ENCODE measurements around the gene EVL.
A peak's percentile ranks its signal among the peaks of the same experiment; 100 is the strongest.
"Not testable (repeated sequence)": the region's sequence is repeated elsewhere in the genome, so short reads cannot be mapped to it uniquely, and the experiment has no call there.

The EVL gene, protein sequence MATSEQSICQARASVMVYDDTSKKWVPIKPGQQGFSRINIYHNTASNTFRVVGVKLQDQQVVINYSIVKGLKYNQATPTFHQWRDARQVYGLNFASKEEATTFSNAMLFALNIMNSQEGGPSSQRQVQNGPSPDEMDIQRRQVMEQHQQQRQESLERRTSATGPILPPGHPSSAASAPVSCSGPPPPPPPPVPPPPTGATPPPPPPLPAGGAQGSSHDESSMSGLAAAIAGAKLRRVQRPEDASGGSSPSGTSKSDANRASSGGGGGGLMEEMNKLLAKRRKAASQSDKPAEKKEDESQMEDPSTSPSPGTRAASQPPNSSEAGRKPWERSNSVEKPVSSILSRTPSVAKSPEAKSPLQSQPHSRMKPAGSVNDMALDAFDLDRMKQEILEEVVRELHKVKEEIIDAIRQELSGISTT

DNA sequence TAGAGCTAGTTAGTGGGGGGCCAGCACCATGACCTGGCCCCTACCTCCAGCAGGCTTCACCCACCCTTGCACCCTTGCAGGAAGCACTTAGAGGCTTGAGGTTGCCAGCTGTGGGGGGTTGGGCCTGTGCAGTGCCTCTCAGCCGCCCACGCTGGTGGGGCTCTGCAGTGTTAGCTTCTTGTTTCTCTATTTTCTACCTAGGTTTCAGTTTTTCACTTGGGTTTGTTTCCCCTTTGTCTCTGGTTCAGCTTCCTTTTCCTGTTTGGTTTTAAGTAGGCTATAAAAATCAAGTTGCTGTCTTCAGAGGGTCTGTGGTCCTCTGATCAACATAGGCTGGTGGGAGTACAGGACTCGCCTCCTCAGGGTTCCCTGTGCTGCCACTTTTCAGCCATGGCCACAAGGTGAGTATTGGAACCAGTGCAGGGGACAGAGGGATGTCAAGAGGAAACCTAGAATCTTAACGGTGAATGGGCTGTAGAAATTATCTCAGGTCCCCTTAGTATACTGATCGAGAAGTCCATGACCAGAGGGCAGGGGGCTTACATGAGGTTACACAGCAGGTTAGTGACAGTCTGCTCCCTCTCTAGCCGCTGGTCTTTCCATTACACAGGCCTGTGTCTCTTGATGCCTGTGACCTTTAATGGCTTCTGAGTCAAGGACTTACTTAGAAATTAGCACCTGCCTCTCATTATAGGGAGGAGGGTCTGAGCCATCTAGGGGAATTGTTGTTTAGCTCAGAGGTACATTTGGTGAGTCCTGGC is at the start of gene EVL:
TSS of gene EVL (plus strand) at position 312 of the 761 bp plus-strand sequence. CDS start at position 391, 79 bp downstream.
- peak; percentile 62 for DNase-seq (ENCODE audit: low read depth)

DNA sequence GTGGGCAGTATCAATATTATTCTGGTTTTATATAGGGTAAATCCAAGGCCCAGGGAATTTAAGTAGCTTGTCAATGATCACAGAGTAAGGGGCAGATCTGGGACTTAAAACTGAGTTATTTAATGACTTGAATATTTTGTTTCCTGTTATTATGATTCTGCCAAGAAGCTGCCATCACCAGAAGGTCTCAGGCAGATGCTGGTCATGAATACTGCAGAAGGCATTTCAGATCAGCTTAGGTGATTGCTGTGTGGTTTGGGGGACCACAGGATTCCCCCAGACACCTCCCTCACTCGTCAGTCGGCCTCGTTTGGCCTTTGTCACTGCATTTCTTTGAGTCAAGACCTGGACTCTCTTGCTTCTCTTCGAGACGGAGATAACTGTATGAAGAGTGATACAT is 47.7 kb upstream of the EVL start:
- DNase-seq (ENCODE audit: low read depth): no peak

- no peak for DNase-seq (ENCODE audit: low read depth)
These were observed 47.2 kb upstream of the EVL start for GRCh38 chr14:100018054-100018453.

DNA sequence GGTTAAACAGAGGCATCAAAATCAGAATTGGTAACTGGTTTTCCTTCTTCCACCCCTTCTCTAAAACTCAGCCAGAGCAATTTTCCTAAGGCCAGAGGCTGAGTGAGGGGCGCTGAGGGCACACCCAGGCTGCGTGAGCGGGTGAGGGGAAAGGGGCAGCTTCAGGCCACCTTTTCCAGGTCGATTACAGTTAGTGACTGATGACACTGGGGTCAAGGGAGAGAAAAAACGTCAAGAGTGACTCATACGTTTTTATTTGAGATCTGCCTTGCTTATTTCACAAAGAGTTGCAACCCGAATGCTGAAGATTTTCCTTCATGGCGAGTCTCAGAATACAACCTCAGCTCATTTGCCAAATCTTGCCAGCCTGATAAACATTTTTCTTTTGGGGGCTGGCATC is 46.7 kb upstream of the EVL start:
- no peak for DNase-seq (ENCODE audit: low read depth)

GRCh38 chr14:100019156-100019744 is 46.0 kb upstream of the EVL start:
- no peak for DNase-seq (ENCODE audit: low read depth)

- no peak for DNase-seq (ENCODE audit: low read depth)
These were observed 44.6 kb upstream of the EVL start for GRCh38 chr14:100020629-100021028.

DNA sequence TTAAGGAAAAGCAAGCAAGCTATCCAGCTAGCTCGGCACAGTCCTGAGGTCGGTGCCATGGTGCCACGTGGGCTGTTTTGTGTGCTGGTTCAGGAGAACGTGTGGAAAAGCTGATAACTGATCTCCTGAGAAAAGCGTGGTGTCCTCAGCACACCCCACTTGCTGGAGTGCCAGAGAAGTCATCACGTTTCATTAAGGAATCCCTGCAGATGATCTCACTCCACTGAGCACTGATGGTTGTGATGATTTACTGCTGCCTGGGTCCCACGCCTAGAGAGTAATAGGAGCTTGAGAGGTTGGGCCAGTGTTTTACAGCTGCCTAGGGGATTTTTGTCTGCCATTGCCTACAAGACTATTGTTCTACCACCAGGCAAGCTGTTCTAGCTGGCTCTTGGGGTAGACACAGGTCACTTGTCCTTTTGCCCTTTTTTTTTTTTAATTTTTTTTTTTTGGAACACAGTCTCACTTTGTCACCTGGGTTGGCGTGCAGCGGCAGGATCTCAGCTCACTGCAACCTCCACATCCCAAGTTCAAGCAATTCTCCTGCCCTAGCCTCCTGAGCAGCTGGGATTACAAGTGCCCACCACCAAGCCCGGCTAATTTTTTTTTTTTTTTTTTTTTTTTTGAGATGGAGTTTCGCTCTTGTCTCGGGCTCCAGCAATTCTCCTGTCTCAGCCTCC is 42.3 kb upstream of the EVL start:
- DNase-seq (ENCODE audit: low read depth): no peak

GRCh38 chr14:100025111-100025510 is 40.1 kb upstream of the EVL start:
- no peak for DNase-seq (ENCODE audit: low read depth)

- no peak for DNase-seq (ENCODE audit: low read depth)
These were observed 37.3 kb upstream of the EVL start for GRCh38 chr14:100027771-100028490.

- no peak for DNase-seq (ENCODE audit: low read depth)
These were observed 36.1 kb upstream of the EVL start for GRCh38 chr14:100028990-100029677.

DNA sequence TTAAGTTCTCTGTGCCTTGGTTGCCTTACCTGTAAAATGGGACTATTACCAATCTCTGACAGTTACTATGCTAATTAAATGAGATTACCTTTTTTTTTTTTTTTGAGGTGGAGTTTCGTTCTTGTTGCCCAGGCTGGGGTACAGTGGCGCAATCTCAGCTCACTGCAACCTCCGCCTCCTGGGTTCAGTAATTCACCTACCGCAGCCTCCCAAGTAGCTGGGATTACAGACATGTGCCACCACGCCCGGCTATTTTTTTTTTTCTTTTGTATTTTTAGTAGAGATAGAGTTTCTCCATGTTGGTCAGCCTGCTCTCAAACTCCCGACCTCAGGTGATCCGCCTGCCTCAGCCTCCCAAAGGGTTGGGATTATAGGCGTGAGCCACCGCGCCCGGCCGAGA is 35.2 kb upstream of the EVL start:
- not testable (repeated sequence) for DNase-seq (ENCODE audit: low read depth)

DNA sequence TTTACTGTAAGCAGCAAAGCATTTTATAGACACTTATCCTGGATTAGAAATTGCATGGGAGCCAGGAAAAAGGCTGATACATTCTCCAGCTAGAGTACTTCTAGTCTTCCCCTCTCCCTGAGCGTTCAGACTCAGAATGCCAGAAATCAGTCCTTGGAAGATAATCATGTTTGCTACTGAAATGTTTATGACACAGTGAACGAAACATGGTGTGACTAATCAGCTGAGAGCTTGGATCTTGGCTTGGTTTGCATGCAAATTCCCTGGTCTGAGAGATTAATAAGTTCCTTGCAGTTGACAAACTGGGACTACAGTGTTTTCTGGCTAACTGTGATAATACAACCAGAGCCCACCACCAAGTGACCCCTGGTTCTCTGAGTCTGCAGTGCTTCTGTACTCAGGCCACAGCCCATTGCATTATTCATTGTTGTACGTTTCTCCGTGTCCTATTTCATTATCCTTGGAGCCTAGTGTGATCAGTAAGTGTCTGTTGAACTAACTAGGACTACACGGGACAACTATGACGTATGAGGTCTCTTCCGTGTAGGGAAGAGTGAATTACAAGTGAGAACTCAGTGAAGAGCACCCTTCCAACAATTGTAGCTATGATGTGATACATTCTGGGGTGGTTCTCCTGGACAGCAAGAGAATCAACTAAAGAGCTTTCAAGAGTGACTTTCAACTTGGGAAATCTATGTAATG is 34.6 kb upstream of the EVL start:
- no peak for DNase-seq (ENCODE audit: low read depth)

GRCh38 chr14:100031506-100032281 is 33.5 kb upstream of the EVL start:
- no peak for DNase-seq (ENCODE audit: low read depth)

GRCh38 chr14:100032738-100033137 is 32.5 kb upstream of the EVL start:
- no peak for DNase-seq (ENCODE audit: low read depth)

GRCh38 chr14:100033347-100034075 is 31.7 kb upstream of the EVL start:
- DNase-seq (ENCODE audit: low read depth): no peak

DNA sequence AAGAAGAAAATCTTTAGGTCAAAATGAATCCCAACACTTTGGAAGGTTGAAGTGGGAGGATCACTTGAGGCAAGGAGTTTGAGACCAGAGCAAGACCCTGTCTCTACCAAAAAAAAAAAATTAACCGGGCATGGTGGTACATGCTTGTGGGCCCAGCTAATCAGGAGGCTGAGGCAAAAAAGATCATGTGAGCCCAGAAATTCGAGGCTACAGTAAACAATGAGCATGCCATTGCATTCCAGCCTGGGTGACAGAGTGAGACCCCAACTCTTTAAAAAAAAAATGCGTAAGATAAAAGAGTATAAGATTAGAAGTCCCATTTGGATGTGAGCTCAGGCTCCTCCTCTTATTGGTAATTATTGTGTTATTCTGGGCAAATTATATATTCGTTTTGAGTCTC is 30.8 kb upstream of the EVL start:
- no peak for DNase-seq (ENCODE audit: low read depth)

DNA sequence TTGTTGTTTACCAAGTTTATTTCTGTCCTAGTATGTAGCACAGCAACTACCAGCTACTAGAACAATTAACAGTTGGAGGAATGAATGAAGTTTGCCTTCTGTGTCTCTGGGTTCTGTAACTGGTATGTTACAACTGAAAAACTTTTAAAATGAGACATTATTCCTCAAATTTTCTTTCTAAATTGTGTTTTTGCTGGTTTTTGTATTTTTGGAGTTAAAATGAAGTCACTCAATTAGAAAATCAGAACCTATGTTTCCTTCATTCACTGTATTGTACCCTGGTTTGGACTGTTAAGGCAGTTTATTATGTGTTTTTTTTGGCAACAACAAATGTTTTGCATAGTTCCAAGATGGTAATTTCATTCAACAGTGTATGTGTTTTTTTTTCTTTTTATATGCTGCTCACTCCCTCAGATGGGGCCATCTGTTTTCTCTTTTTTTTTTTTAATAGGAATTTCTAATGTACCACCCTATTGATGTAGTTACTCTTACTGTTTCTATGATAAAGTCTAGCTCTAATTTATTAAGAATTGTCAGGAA is 30.2 kb upstream of the EVL start:
- no peak for DNase-seq (ENCODE audit: low read depth)

GRCh38 chr14:100035700-100036099 is 29.5 kb upstream of the EVL start:
- DNase-seq (ENCODE audit: low read depth): no peak

DNA sequence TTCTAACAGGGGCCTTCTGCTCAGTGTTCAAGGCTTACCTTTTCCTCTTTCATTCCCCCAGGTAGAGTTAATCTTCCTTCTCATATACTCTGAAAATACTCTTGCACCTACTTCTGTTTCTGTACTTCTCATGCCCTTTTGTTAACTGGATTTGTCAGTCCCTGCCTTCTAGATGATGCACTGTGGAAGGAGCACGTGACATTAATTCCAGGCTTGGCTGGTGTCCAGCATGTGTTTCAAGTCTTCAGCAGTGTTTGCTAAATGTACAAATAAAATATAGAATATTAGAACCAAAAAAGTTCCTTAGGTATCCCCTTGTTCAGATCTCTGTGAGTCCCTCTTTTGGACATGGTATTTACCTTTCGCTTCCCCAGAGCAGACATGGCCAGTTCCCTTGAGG is 27.9 kb upstream of the EVL start:
- DNase-seq (ENCODE audit: low read depth): no peak

Data from stimulated activated CD8-positive, alpha-beta memory T cell treated with anti-CD3 and anti-CD28 coated beads, Interleukin-12 subunit alpha, Interleukin-12 subunit beta, amount 100 ng/mL, for 1 hour (primary cell).